Ureter (tissue), 1 donor: ENCODE results near the gene ZG16B. TPM values are rescaled to one million over a fixed set of nuclear protein-coding genes. Genes with fewer than 3 reads are reported as not detected.

Experiments used
- DNase-seq: peaks from one replicate; pipeline ENCODE4 v3.0.0-alpha.2; 2020; ENCODE audit warnings: low spot score
- total RNA-seq: library from RNA; stranded (reverse); gene quantifications from one replicate; pipeline ENCODE4 v1.2.4, GENCODE V29; 2023
- donor health status: DM: yes; HTN: yes; CAD: no.

ZG16B gene
- total RNA-seq, 1 donor from 2014 or later, result 31.8 TPM

- DNase-seq, result no peak
These were observed 15.0 kb downstream of the ZG16B start for GRCh38 chr16:2845116-2845515.

GRCh38 chr16:2846511-2847310, 16.6 kb downstream of the ZG16B start:
- no peak for DNase-seq

DNA sequence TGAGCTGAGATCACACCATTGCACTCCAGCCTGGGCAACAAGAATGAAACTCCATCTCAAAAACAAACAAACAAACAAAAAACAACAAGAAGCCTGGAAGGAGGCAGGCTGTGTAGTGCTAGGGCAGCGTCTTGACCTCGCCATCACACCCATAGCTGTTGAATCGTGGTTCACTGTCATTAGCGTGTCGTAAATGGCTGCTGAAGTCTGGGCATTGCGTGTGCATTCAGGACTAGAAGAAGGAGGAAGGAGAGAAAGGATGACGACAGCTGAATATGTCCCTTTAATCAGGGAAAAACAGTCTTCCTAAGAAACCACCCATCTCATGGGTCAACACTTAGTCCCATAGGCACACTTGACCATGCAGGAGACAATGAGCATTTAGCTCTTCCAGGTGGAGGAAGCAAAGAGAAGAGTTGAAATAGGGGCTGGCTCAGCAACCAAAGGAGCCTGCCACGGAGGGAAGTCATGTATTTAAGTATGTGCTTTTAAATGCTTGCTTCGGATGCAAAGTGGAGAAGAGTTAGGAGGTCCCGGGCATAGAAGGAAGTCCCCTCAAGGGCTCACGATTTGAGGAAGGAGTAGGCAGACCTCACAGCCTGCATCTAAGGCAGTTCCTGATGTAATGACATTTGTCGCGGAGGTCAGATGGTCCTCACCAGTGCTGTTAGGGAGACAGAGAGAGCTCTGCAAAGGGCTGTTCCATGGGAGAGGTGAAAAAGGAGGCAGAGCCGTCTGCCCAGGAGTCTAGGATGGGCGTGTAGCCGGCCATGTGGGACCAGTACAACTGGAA, 19.0 kb downstream of the ZG16B start:
- DNase-seq, result no peak

DNA sequence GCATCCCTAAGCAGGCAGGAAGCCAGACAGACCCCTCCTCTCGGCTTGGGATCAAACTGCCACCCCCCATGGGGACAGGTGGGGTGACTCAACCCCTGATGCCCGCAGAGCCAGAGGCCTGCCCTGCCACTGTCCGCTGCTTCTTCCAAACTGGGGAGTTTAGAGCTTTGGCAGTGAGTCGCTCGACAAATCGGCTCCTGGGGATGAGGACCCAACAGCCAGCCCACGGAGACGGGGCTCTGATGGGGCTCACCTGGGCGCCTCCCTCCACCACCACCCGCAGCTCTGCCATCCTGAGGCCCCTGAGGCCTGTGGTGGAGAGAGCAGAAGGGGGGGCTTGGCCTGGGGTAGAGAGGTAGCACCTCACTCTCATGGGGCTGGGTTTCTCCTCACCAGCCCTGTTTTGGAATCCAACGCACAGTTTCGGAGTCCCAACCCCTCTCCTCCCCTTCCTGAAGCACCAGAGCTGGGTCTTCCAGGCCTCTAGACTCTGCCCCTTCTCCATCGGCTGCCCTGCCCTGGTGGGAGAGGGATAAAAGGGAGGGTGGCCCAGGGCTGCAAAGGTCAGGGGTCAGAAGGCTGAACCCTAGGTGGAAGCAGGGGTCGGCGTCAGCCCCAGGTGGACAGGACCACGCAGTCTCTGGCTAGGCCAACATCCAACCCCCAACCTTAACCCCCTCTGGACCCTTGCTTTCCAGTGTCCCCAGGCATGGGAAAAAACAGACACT, 22.1 kb downstream of the ZG16B start:
- DNase-seq, result no peak

DNA sequence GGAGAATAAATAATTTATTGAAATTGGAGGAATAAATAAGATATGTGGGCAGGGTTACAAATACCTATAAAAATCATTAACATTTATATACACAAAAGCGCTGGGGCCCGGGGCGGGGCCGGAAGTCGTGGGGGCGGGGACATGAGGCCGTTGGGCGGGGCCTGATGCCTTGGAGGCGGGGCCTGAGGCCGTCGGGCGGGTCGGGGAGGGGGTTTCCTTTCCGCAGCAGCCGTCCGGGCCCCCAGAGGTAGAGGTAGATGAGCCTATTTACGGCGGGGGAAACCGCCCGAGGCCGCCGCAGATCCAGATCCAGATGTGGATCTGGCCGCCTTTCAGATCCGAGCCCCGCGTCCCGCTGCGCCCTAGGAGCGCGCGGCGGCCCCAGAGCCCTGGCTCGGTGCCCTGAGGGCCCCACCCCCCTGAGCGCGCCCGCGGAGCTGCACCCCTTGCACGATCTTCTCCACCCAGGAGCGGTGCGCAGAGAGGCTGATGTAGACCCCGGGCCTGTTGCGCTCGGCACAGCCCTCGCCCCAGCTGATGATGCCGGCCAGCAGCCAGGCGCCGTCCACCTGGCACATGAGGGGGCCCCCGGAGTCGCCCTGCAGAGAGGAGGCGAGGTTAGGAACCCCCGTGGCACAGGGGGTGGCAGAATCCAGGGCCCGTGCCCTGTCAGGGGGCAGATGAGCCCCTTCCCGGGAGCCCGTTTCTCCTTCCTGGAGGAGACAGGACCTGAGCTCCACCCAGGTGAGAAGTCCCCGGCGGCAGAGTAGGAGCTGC, 22.8 kb downstream of the ZG16B start:
- no peak for DNase-seq

DNA sequence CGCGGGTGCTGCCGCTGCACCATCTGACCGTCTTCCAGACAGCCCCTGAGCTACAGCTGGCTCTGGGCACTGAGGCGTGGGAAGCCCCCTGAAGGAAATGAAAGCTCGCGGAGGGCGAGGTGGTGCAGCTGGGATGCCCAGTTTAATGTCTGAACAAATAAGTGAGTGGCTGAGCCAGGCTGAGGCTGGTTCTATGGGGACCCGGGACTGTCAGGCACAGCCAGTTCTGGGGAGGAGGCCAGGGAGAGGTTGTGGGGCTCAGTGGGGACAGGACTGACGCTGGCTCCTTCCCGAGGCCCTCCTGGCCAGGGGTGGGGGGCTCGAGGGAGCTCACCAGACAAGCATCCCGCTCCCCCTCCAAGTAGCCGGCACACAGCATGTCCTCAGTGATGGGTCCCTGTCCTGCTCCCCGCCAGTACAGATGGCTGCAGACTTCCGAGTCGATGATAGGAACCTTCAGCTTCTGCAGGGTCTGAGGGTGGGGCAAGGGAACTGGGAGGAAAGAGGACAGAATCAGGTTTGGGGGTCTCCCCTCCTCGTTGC, 23.5 kb downstream of the ZG16B start:
- DNase-seq, result no peak

DNA sequence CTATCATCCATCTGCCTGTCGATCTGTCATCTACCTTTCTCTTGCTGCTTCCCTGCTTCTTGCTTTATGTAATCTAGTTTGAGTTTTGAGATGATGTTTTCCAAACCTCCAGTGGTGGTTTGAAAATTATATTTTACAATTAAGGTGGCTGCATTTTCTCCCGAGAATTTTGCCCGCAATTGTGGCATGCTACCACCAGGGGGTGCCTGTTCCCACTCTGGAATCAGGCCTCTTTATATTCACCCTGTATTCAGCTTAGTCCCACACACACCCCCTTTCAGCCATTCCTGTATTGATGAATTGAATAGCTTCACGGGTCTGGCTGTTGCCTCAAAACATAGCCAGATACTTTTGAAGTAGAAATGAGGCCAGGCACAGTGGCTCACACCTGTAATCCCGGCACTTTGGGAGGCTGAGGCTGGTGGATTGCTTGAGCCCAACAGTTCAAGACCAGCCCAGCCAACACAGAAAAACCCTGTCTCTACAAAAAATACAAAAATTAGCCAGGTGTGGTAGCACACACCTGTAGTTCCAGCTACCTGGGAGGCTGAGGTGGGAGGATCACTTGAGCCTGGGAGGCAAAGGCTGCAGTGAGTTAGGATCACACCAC, 24.7 kb downstream of the ZG16B start:
- no peak for DNase-seq

DNA sequence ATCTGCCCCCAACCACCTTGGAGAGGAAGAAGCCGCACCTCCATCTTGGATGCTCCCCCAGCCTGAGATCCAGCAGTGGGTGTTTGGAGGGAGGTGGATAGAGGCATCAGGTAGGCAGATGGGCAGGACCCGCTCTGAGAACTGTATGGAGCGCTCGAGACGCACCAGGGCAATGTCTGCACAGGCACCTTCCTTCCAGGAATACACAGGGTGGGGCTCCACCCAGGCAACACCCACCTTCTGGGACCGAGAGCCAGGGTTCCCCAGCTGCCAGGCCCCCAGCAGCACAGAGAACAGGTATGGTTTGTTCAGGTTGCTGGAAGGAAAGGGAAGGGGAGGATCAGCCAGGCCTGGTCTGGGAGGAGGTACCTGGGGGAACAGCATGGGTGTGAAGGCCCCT, 25.4 kb downstream of the ZG16B start:
- DNase-seq, result no peak

DNA sequence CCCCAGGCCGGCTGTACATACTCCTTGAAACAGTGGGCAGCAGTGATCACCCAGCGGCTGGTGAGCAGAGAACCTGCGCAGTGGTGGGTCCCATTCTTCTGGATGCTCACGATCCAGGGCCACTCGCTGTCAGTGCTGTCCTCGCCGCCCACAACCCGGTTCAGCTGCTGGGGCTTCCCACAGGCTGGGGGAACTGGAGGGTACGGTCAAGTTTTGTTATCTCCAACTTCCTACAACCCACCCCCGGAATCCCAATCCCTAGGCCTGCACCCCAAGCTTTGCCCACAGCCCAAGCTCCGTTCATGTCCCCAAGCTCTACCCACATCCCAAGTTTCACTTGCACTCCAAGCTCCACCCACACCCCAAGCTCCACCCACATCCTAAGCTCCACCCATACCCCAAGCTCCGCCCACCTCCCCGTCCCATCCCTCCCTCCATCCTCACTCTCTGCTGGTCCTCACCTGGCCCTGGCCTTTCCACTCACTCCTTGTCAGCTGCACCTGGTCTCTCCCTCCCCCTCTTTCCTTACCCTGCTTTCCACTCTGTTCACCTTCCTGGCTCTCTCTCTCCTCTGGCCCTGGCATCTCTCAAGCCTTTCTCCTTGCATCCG, 26.1 kb downstream of the ZG16B start:
- no peak for DNase-seq

DNA sequence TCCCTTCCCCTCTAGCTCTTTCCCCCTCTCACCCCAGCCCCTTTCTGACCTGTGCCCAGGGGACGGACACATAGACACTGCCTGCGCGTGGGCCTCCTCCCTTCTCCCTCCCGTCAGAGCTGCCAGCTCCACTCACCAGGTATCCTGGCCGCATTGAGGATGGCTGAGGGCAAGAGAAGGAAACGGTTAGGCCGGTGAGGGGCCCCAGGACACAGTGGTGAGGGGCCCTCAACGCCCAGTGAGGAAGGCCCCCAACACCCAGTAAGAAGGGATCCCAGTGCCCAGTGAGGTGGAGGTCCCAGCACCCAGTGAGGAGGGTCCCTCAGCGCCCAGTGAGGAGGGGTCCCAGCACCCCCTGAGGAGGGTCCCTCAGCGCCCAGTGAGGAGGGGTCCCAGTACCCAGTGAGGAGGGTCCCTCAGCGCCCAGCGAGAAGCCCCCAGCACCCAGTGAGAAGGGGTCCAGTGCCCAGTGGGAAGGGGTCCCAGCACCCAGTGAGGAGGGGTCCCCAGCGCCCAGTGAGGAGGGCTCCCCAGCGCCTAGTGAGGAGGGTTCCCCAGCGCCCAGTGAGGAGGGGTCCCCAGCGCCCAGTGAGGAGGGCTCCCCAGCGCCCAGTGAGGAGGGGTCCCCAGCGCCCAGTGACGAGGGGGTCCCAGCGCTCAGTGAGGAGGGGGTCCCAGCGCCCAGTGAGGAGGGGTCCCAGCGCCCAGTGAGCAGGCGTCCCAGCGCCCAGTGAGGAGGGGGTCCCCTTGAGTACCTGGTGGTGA, 26.8 kb downstream of the ZG16B start:
- no peak for DNase-seq

GRCh38 chr16:2857451-2858244, 27.5 kb downstream of the ZG16B start, which contains the start of gene PRSS22:
Gene PRSS22 (minus strand): TSS chr16:2858170. CDS start chr16:2858104, 66 bp downstream.
- peak; percentile 81 for DNase-seq

- peak; percentile 88 for DNase-seq
These were observed 28.3 kb downstream of the ZG16B start for GRCh38 chr16:2858245-2859025.

DNA sequence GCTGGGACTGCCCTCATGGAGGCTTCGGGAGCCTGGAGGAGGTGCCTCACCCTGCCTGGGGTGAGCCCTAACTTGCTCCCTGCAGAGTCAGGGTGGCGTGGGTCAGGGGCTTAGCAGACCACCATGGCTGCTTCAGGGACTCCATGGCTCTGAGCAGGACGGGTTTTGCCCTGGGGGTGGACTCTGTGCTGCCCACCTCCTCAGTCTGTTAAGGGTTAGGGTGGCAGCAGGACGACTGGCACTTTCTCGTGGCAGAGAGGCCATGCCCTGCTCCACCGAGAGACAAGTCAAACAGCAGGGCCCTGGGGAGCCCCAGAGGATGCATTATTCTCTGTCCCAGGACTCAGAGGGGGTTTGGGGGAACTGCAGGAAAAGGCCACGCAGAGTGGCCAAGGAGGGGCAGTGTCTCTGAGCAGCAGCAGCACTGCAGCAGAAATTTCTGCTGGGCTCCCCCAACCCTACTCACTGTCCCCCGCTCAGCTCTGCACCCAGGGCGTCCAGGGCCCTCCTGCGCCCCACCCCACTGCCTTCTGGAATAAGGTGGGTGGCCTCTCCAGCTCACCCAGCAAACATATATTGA, 29.7 kb downstream of the ZG16B start:
- no peak for DNase-seq

DNA sequence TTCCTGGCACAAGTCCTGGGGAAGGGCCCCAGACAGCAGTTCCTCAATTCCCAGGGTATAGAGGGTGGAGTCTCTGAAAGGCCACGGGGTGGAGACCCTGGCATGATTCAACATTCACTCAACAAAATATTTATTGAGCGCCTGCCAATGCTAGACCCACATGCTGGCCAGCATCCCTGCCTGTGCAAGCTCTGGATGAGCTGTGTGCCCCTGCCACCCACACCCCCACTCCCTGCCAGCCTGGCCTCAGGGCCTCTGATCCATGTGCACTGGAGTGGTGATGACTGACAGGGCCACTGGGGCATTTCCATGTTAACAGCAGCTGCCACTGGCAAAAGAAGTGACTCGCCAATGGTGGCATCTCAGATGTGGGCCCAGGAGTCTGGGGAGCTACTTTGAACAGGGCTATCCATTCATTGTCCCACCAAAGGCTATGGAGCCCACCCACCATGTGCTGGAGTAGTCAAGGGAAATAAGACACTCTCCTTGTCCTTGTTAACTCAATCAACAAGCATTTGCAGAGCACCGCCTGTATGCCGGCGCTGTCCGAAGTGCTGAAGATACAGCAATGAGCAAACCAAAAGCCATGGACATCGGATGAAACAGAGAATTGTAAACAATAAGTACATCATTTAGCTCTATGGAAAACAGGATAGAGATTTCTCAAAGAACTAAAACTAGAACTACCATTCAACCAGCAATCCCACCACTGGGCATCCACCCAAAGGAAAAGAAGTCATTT, 30.9 kb downstream of the ZG16B start:
- DNase-seq, result no peak

- DNase-seq, result no peak
These were observed 35.5 kb downstream of the ZG16B start for GRCh38 chr16:2865651-2866050.

- no peak for DNase-seq
These were observed 36.3 kb downstream of the ZG16B start for GRCh38 chr16:2866431-2866830.

DNA sequence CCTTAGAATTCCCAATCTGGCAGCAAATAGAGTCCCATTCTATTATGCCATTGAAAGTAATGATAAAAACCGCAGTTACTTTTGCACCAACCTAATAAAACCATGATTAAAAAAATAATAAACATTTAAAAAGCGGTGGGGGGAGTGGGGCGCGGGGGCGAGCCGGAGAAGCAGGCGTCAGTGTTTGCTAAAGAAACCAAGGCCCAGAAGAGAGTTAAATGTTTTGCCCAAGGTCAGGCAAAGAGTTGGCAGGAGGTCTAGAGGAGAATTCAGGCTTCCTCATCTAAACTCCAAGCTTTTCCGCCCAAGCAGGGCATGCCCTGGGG, 37.5 kb downstream of the ZG16B start:
- DNase-seq, result no peak
